Activated effector memory CD4-positive, alpha-beta T cell treated with anti-CD3 and anti-CD28 coated beads, Interleukin-2, amount 50 U/mL, for 16 hours (primary cell): Measurements from ENCODE around the gene BCAS3.

Source experiments
- DNase-seq: peaks from one replicate; pipeline ENCODE4 v3.0.0-alpha.2; 2020

BCAS3 gene

DNA sequence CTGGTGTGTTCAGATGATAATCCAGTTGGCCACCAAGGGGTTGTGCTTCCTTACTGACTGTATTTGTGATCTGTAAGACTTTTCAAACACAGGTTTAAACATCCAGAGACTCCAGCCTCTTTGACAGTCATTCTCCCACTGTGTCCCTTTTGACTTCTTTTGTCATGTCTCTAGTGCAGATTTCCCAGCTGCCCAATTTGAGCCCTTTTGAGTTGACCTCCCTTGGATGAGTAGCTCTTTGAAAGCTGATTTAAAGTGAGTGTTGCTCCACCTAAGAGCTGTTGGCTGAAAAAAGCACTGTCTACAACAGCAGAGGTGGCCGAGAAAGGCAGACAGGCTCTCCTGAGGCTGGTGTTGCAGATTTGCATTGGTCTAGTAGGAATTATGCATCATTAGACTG lies 533.6 kb downstream of the BCAS3 start:
- DNase-seq, result no peak

GRCh38 chr17:61212655-61213054 lies 535.0 kb downstream of the BCAS3 start:
- DNase-seq, result no peak

DNA sequence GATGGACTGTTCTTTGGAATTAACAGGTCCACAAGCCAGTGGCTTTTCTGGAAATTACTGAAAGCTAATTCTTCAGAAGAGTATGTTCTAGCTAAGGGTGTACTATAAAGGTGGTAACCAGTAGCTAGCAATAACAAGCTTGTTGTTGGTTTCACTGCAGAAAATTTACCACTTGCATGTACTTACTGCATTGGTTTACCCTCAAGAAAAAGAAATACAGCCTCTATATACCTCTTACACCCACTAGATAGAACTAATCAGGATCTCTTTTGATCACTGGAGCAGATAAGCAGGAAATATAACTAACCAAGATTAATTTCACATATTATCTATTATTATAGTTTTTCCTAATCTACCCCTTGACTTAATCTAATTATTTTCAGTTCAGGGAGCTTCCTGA lies 537.1 kb downstream of the BCAS3 start:
- no peak for DNase-seq

- DNase-seq, result no peak
Observed at GRCh38 chr17:61216066-61216465, 538.4 kb downstream of the BCAS3 start.

- DNase-seq, result no peak
Observed at GRCh38 chr17:61217878-61218437, 540.3 kb downstream of the BCAS3 start.

DNA sequence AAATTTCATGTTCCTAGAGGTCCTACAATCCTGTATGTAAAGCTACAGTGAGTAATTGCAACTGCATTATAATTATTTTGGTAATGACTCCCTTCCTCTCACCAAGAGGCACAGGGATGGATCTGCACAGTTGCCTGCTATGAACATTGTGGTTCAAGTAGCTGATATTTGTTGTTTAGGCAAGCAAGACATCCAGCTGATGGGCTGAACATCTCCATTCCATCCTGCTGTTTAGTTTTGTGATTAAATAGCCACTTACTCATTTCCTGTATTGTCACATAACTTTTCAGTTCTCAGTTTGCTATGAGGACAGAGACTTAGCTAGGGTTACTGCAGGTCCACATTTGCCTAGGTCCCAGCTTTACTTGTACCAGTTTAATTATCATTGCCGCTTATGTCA lies 540.8 kb downstream of the BCAS3 start:
- DNase-seq, result no peak

GRCh38 chr17:61219460-61219859 lies 541.8 kb downstream of the BCAS3 start:
- DNase-seq, result no peak

GRCh38 chr17:61221181-61221580 lies 543.5 kb downstream of the BCAS3 start:
- no peak for DNase-seq

DNA sequence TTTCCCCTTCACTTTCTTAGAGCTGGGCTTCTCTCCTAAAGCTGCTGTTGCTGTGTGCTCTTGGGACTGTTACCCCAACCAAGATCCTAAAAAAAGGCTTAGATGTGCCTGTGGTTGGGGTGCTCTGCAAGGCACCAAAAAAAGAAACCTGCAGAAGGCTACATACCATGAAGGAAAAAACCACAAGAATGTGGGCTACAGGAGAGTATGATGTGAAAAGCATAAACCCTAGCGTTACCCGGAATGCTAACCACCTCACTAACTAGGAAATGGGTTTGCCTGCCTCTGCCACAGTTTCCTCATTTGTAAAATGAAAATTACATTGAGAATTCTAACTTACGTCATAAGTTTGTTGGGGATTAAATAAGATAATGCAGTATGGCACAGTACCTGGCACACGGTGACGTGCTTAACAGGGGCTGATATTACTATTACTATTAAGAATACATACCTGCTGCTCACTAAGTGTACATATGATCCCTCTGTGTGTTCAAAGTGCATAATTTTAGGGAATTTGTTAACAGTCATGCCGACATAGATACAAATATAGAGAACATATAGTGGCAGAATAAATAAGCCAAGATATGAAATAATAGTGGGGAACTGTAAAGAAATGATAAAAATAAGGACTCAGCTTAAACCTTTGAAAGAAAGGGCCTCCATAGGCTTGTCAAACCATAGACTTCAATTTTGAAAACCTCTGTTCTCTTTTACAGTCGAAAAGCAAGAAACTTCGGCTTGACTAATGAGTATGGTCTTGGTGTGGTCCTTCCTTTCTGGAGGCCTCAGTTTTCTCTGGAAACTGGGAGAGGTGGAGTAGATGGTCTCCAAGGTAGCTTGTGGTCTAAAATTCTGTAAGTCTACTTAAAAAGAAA lies 544.2 kb downstream of the BCAS3 start:
- DNase-seq, result no peak

GRCh38 chr17:61223725-61224124 lies 546.1 kb downstream of the BCAS3 start:
- no peak for DNase-seq

- no peak for DNase-seq
Observed at GRCh38 chr17:61225178-61225882, 547.7 kb downstream of the BCAS3 start.

DNA sequence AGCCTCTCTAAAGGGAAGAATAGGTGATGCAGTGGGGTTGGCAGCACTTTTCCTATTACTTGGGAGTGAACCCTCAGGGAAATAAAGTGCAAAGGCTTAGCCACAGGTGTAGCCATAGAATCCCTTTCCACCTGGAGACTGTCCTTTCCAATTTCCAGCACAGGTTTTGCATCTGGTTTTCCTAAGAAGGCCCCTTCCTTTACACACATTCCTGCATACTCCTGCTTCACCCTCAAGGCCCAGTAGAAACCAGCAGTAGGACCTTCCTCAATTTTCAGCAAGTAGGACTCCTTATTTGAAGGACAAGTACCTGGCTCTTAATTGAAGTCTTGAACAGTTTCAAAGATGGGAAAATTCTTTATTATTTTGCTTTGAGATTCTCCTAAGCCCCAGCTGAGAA lies 550.2 kb downstream of the BCAS3 start:
- DNase-seq, result no peak

- no peak for DNase-seq
Observed at GRCh38 chr17:61230461-61230860, 552.8 kb downstream of the BCAS3 start.

- DNase-seq, result no peak
Observed at GRCh38 chr17:61230972-61231820, 553.5 kb downstream of the BCAS3 start.

DNA sequence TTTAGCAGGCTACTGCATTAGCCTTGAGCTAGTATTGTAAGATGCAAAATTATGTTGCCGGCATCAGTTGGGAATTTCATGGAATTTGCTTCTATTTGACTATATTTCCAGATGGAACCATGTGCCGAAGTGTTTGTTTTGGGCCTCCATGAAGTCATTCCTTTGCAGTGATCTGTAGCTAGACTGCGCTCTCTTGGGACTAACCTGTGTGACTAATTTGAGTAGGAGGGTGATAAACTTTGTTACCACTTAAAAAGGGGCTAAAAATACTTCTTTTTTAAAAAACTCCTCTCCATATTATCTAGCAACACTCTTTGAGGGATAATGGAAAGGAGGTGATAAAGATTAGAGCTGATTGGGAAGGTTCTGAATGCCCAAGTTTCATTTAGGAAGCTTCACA lies 555.2 kb downstream of the BCAS3 start:
- DNase-seq, result no peak

GRCh38 chr17:61233991-61234750 lies 556.5 kb downstream of the BCAS3 start:
- DNase-seq, result no peak

DNA sequence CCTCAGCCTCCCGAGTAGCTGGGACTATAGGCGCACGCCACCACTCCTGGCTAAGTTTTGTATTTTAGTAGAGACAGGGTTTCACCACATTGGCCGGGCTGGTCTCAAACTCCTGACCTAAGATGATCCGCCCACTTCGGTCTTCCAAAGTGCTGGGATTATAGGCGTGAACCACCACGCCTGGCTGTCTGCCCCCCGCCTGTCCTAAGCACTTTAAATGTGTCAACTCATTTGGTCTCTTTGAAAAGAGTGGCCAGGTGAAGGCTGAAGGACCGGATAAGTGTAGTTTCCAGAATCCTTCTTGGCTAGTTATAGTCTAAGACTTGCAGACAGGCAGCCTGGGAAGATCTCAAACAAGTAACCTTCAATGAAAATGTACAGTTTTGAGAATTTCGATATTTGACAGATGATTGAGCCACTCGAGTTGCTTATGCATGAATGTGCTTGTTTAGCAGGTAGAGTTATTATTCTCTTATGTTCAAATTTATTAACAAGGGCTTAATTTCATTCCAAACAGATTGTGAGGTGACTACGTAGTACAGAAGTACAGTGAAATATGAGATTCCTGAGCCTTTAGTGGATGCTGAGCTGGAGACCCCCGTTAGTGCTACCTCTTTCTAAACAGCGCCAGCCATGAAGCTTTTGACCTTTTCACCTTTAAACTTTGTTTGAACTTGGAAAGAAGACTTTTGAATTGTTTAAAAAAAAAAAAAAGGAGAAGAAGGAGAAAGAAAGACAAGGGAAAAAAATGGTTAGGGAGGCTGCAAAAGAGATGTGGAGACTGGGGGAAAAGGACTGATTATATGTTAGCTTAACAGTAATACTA lies 557.6 kb downstream of the BCAS3 start:
- DNase-seq, result no peak

DNA sequence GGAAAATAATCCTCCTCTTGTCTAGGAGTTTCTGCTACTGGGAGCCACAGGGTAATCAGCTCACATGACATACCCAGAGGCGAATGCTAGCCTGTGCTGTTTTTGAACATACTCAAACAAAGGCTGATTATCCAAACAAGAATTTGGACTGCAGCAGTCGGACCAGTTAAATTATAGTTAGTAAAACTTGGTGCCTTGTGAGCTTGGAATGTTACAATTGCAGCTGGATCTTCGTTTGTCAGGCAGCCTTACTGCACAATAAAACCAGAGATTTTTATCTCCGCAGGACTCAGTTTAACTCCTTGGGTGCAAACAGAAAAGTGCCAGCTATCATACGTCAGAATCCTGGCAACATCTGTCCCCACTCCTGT lies 558.2 kb downstream of the BCAS3 start:
- DNase-seq, result no peak

DNA sequence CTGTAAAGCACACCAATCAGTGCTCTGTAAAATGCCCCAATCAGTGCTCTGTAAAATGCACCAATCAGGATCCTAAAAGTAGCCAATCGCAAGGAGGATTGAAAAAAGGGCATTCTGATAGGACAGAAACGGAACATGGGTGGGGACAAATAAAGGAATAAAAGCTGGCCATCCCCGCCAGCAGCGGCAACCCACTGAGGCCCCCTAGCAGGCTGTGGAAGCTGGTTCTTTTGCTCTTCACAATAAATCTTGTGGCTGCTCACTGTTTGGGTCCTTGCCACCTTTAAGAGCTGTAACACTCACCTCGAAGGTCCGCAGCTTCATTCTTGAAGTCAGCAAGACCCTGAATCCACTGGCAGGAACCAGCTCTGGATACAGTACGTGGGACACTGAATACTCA lies 559.6 kb downstream of the BCAS3 start:
- no peak for DNase-seq

GRCh38 chr17:61238455-61238933 lies 560.8 kb downstream of the BCAS3 start:
- no peak for DNase-seq

DNA sequence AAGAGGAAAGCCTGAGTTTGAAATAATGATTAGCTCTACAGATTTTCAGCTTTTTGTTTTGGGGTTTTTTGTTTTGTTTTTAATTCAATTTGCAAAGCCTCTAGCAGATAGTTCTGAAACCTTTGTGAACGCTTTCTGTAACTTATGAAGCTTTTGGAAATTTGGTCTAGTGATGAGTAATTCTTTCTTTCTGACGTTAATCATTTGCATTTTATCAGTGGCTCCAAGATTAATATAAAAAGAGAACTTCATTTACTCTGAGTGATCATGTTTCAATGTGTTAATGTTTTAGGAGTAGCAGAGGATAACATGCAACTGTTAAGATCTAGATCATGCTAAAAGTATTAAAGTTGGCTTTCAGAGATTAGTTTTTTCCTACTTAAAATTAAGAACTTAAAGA lies 561.7 kb downstream of the BCAS3 start:
- DNase-seq, result no peak
